GM21390 (cell line): Measurements from ENCODE around the gene TATDN3.
"Not testable (repeated sequence)": the region's sequence is repeated elsewhere in the genome, so short reads cannot be mapped to it uniquely, and the experiment has no call there.

Source experiments
- ATAC-seq: cut with Tn5 transposase; IDR thresholded peaks from one replicate; pipeline ENCODE4 v1.9.1; 2021; ENCODE audit not compliant: unreplicated experiment

Gene TATDN3

DNA sequence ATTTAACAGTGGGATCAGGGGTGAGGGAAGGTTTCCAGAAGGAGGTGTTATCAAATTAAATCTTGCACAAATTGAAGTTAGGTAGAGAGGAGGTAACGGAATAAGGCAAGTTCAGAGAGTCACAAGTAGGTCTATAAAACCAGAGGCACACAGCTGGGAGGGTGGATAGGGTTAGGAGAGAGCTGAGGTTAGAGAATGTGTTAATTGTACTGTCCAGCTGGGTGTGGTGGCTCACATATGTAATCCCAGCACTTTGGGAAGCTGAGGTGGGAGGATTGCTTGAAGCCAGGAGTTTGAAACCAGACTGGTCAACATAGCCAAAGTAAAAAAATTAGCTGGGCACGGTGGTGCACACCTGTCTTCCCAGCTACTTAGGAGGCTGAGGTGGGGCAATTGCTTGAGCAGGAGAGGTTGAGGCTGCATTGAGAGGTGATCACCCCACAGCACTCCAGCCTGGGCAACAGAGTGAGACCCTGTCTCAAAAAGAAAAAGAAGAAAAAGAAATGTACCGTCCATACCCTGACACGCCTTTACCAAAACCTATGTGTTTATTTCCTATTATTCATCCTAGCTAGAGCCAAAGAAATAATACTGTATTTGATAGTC lies 35.6 kb downstream of the TATDN3 start:
- no peak for ATAC-seq

DNA sequence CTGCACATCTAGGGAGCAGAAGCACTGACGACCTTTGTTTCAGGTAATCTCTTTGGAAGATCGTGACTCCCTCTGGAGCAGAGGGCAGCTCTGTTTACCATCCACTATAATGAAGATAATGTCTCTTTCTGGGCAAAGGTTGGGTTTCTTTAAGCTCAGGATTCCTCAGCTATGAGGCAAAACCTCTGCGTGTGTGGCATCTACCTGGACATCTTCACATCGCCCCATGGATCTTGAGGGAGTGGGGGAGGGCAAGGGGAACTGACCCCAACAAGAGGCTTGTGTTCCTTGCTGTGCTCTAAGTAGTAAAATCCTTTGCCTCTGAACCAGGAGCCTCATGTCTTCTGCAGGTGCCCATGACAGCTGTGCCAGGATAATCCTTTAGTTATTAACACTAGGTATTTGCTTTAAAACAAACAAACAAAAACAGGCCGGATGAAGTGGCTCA lies 36.2 kb downstream of the TATDN3 start:
- no peak for ATAC-seq

DNA sequence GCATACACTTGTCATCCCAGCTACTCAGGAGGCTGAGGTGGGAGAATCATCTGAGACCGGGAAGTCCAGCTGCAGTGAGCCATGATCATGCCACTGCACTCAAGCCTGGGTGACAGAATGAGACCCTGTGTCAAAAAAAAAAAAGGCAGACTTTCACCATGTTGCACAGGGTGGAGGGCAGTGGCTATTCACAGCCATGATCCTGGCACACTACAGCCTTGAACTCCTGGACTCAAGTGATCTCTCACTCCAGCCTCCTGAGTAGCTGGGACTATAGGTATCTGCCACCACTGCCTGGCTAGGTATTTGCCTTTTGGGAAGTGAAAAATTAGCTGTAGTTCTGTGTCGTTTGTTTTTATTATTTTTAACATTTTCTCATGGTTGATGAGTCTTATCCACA lies 36.7 kb downstream of the TATDN3 start:
- no peak for ATAC-seq

DNA sequence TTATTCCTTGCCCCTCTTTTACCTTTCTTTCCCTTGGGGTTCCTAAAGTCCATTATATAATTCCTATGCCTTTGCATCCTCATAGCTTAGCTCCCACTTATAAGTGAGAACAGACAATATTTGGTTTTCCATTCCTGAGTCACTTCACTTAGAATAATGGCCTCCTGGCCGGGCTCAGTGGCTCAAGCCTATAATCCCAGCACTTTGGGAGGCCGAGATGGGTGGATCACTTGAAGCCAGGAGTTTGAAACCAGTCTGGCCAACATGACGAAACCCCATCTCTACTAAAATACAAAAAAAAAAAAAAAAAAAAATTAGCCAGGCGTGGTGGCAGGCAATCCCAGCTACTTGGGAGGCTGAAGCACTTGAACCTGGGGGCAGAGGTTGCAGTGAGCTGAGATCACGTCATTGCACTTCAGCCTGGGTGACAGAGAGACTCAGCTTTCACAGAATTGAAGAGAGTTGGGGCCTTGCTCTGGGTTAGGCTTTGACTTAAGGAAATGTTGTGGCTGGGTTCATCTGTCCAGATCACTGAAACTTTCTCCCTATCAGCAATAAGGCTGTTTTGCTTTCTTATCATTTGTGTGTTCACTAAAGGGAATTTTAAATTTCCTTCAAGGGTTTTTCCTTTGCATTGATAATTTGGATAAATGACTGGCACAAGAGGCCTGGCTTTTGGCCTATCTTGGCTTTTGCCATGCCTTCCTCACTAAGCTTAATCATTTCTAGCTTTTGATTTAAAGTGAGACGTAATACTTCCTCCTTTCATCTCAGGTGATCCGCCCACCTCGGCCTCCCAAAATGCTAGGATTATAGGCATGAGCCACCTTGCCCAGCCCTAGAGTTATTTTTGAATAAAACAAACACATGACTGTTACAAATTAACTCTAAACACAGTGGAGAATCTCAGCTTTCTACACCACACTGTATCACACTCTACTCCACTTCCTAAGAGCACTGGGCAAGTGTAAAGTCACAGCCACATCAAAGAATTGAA lies 41.8 kb downstream of the TATDN3 start:
- ATAC-seq = peak; percentile 73

DNA sequence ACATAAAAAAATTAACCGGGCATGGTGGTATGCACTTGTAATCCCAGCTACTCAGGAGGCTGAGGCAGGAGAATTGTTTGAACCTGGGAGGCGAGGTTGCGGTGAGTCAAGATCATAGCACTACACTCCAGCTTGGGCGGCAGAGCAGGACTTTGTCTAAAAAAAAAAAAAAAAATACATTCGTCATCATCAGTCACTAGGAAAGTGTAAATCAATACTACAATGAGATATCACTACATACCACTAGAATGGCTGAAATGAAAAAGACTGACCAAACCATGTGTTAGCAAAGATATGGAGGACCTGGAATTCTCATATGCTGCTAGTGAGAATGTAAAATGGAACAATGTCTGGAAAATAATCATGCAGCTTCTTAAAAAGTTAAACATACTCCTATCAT lies 46.5 kb downstream of the TATDN3 start:
- no peak for ATAC-seq

DNA sequence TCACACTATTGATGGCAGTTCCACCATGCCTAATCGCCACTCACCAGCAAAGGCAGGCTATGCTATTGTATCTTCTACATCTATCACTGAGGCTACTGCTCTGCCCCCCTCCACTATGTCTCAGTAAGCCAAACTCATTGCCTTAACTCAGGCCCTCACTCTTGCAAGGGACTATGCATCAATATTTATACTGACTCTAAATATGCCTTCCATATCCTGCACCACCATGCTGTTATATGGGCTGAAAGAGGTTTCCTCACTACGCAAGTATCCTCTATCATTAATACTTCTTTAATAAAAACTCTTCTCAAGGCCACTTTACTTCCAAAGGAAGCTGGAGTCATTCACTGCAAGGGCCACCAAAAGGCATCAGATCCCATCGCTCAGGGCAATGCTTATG lies 52.8 kb downstream of the TATDN3 start:
- ATAC-seq = not testable (repeated sequence)

DNA sequence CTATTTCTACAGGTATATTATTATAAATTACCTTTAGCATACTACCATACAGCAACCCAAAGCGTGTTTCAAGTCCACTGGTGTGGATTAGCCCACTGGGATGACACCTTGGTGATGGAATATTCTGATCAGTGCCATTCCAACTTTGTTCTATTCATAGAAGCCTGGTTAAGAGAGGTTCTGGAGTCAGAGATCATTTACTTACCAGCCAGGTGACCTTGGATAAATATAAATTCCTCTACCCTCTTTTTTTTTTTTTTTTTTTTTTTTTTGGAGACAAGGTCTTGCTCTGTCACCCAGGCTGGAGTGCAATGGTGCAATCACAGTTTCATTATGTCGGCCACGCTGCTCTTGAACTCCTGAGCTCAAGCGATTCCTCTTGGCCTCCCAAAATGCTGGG lies 55.9 kb downstream of the TATDN3 start, which contains the start of gene SPATA45:
SPATA45 (minus strand) TSS at position 101 of the 400 bp plus-strand sequence. CDS start 11,500 bp downstream, outside the sequence.
- no peak for ATAC-seq

DNA sequence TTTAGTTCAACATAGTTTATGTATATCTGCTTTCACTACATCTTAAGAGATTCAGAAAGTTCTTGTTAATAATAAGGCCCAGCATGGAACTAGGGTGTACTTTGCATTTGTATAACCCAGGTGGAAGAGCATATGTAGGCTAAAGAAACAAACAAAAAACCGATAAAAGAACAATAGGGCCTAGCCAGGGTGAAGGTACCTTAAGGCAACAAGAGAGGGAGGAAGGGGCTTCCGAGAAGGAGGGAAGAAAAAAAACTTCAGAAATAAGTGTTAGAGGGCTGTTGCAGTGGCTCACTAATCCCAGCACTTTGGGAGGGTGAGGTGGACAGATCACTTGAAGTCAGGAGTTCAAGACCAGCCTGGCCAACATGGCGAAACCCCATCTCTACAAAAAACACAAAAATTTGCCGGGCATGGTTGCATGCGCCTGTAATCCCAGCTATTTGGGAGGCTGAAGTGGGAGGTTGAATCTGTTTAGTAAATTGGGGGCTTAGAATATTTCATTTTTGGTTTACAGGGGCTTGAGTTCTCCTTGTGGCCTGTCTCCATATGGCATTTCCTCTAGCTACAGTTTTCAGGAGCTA lies 60.5 kb downstream of the TATDN3 start:
- ATAC-seq = no peak

DNA sequence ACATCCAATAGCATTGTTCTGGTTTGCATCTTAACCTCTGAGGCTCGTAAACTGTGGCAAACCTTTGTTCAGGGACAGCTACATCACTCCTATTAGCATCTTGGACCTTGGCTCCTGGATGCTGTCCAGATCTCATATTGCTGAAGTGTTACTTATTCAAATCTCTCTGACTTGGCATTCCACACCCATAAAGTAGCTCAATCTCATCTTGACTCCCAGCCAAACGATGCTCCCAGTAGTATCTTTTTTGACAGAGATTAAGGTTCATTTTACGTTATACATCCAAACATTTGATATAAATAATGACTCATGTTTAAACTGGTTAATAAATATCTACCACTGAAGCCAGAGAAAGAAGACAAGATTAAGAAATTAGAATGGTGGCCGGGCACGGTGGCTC lies 62.0 kb downstream of the TATDN3 start:
- ATAC-seq = no peak

DNA sequence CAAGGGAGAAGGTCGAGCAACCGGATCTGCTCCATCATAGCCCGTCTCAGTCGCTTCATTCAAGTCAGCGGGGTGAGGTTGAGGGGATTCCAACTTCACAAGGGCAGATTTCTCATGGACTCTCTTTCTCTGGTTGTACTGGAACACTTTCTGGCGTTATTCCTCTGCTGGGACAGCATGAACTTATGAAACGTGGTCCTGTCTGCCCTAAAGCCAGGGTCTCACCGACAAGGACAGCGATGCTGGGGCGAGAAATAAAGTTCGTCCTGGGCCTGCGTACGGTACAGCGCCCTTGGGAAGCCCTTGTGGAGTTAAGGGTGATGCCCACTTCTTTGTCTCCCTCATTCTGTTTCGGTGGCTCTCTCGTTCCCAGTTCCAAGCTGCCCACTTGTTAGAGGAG lies 65.1 kb downstream of the TATDN3 start:
- no peak for ATAC-seq

DNA sequence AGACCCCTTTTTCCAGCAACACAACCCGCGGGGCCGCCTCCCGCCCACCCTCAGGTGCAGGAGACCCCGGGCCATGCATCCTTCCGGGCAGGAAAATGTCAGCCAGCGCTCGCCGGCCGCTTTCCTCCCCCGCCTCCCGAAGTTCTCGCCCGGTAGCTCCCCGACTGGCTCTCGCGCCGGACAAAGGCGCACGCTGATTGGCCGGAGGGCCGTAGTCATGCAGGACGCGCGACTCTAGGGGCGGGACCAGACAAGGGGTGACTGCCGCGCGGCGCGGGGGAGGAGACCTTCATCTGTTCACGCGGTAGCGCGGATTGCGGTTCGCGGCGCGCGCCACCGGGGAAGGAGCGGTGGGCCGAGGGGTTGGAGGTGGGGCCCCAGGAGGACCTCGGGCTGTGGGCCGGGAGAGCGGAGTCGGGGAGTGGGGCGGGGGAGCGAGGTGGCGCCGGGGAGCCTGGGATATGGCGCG lies 66.3 kb downstream of the TATDN3 start, which contains the start of gene FLVCR1:
FLVCR1 (plus strand) TSS at position 284 of the 469 bp plus-strand sequence; CDS start at position 462, 178 bp downstream.
- ATAC-seq = peak; percentile 97

DNA sequence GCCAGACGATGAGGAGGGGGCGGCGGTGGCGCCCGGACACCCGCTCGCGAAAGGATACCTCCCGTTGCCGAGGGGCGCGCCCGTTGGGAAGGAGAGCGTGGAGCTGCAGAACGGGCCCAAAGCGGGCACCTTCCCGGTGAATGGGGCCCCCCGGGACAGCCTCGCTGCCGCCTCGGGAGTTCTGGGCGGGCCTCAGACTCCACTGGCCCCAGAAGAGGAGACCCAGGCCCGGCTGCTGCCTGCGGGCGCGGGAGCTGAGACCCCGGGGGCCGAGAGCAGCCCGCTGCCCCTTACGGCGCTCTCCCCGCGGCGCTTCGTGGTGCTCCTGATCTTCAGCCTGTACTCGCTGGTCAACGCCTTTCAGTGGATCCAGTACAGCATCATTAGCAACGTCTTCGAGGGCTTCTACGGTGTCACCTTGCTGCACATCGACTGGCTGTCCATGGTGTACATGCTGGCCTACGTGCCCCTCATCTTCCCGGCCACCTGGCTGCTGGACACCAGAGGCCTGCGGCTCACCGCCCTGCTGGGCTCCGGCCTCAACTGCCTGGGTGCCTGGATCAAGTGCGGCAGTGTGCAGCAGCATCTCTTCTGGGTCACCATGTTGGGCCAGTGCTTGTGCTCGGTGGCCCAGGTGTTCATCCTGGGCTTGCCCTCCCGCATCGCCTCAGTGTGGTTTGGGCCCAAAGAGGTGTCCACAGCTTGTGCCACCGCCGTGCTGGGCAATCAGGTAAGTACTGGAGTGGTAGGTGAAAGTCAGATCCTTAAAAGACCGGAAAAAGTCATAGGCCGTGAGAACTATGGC lies 67.0 kb downstream of the TATDN3 start:
- ATAC-seq = peak; percentile 11

DNA sequence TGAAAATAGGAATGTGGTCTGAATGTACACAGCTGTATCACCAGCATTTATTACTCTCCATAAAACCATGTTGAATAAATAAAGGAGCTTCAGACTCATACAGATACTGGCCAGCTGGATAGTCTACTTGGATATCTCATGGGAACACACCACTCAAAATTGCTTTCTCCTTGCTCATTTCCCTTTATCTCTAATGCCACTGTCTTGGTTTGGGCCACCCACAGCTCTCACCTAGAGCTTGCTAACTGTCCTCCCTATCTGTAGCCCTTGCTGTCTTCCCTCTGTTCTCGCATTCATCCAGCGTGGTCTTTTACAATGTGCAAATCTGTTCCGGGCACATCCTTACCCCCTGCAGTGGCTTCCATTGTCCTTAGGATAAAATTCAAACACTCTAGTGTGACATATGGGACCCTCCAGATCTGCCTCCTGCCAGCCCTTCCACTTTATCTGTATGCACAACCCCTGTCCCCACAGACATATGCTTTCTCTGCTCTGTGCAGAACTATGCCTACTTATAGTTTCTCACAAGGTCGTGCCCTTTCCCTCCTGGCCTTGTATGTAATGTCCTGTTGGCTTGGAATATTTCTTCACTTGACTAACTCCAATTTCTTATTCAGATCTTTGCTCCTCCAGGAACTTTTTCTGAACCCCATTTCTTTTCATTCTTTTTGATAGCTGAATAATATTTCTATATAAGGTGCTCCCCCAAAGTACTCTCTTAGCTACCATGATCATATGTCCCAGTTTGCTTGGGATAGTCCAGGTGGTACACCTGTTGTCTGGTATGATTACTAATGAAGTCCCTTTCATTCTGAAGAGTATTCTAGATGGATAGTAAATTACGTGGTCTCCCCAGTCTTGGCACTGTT lies 69.3 kb downstream of the TATDN3 start:
- ATAC-seq = no peak

DNA sequence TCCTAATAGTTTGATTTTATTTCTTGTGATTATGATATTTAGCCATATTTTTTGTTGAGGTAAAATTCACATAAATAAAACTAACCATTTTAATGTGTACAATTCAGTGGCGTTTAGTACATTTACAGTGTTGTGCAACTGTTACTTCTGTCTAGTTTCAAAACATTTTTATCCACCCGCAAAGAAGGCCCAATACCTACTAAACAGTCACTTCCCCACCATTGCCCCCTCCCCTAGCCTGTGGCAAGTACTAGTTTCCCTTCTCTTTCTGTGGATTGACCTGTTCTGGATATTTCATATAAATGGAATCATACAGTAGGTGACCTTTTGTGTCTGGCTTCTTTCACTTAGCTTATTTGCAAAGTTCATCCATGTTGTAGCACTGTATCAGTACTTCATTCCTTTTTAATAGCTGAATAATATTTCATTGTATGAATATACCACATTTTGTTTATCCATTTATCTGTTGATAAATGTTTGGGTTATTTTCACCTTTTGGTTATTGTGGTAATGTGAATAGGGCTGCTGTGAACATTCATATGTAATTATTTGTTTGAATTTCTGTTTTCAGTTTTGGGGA lies 70.5 kb downstream of the TATDN3 start:
- no peak for ATAC-seq

DNA sequence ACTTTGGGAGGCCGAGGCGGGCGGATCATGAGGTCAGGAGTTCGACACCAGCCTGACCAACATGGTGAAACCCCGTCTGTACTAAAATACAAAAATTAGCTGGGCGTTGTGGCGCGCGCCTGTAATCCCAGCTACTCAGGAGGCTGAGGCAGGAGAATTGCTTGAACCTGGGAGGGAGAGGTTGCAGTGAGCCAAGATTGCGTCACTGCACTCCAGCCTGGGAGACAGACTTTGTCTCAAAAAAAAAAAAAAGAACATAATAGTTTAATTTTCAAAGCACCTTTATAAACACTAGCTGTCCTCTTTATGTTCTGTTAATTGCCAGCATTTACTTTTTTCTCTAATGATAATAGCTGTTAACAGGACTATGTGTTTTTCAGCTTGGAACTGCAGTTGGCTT lies 71.7 kb downstream of the TATDN3 start:
- not testable (repeated sequence) for ATAC-seq

DNA sequence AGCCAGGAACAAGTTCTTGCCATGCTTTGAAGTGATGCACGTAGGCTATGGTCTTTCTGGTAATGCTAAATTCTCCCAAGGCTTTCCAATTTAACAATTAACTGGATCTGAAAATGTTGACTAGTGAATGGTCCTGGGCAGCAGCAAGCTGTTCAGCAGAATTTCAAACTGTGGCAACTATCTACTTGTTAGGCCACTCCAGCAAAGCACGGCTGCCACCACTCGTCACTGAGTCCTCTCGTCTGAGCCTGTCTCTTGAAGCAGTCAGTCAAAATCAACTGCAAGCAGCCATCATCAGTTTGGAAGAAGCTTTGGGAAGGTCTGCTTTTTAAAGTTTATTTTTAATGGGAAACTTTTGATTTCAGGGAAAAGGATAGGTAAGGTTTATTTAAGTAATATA lies 72.5 kb downstream of the TATDN3 start:
- ATAC-seq = no peak
